Cardiac muscle cell (in vitro differentiated cells and primary cell): ENCODE results near the gene SVOP. TPM values are rescaled to one million over a fixed set of nuclear protein-coding genes. Genes with fewer than 3 reads are reported as not detected.
"Not testable (repeated sequence)": the region's sequence is repeated elsewhere in the genome, so short reads cannot be mapped to it uniquely, and the experiment has no call there.

Experiments used
- DNase-seq, 2 donors: peaks; one replicate each; pipeline versions ENCODE4 v3.0.0 to v3.0.0-alpha.2; 2010 to 2017; ENCODE audit warnings: low read depth in 1 of 2, low spot score in 1 of 2
- H3K27ac ChIP-seq: fragments of 200-600 bp; sonication (generic); 2 replicates; pipeline ENCODE4 v1.5.1; 2016
- H3K27me3 ChIP-seq: fragments of 200-600 bp; sonication (generic); 2 replicates; pipeline ENCODE4 v1.6.0; 2016; ENCODE audit warnings: control low read depth
- H3K36me3 ChIP-seq: fragments of 200-600 bp; sonication (generic); 2 replicates; pipeline ENCODE4 v1.5.1; 2016; ENCODE audit warnings: control low read depth
- H3K4me1 ChIP-seq: fragments of 200-600 bp; sonication (generic); 2 replicates; pipeline ENCODE4 v1.8.1; 2017; ENCODE audit warnings: low read depth, mild to moderate bottlenecking, mixed run types
- H3K4me3 ChIP-seq: fragments of 200-600 bp; sonication (generic); 2 replicates; pipeline ENCODE4 v1.5.1; 2016; ENCODE audit warnings: mild to moderate bottlenecking
- H3K9me3 ChIP-seq: fragments of 200-600 bp; sonication (generic); 2 replicates; pipeline ENCODE4 v1.5.1; 2017; ENCODE audit warnings: low read depth, mild to moderate bottlenecking, control low read depth
- polyA plus RNA-seq: library from polyadenylated mRNA; unstranded; fragments of >200 nt; fragmentation: Nextera tagmentation; extraction: Ambion mirVana; gene quantifications from 2 replicates; pipeline ENCODE4 v1.2.1, GENCODE V29; 2016
- total RNA-seq: library from RNA; depleted of rRNA; stranded (reverse); fragments of >200 nt; gene quantifications from 2 replicates; pipeline ENCODE4 v1.2.3, GENCODE V29; 2016
- TF ChIP-seq, protein P1 (sequence below): IDR thresholded peaks from 2 replicates; pipeline ENCODE4 v1.5.1; 2012; ENCODE audit warnings: low read depth, mild to moderate bottlenecking, low read length

Gene SVOP
- total and polyA plus RNA-seq, 2 experiments from 2014 or later: not detected

DNA sequence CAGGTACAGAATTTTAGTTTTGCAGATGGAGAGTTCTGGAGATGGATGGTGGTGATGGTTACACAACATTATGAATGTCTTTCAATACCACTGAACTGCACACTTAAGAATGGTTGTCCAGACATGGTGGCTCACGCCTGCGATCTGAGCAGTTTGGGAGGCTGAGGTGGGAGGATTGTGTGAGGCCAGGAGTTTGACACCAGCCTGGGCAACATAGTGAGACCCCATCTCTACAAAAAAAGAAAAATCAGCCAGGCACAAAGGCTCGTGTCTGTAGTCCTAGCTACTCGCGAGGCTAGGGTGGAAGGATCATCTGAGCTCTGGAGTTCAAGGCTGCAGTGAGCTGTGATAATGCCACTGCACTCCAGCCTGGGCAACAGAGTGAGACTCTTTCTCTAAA is 23.4 kb upstream of the SVOP start:
- no peak overlapping the region for H3K4me3 ChIP-seq
- H3K9me3 ChIP-seq: no peaks in the 10 kb centered on the region
- no peaks in the 10 kb centered on the region for H3K36me3 ChIP-seq
- DNase-seq: no peak
- no peaks in the 10 kb centered on the region for H3K4me1 ChIP-seq
- H3K27me3 ChIP-seq: no peaks in the 10 kb centered on the region
- no peak overlapping the region for H3K27ac ChIP-seq
- TF ChIP-seq, protein P1, sequence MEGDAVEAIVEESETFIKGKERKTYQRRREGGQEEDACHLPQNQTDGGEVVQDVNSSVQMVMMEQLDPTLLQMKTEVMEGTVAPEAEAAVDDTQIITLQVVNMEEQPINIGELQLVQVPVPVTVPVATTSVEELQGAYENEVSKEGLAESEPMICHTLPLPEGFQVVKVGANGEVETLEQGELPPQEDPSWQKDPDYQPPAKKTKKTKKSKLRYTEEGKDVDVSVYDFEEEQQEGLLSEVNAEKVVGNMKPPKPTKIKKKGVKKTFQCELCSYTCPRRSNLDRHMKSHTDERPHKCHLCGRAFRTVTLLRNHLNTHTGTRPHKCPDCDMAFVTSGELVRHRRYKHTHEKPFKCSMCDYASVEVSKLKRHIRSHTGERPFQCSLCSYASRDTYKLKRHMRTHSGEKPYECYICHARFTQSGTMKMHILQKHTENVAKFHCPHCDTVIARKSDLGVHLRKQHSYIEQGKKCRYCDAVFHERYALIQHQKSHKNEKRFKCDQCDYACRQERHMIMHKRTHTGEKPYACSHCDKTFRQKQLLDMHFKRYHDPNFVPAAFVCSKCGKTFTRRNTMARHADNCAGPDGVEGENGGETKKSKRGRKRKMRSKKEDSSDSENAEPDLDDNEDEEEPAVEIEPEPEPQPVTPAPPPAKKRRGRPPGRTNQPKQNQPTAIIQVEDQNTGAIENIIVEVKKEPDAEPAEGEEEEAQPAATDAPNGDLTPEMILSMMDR: no peak

DNA sequence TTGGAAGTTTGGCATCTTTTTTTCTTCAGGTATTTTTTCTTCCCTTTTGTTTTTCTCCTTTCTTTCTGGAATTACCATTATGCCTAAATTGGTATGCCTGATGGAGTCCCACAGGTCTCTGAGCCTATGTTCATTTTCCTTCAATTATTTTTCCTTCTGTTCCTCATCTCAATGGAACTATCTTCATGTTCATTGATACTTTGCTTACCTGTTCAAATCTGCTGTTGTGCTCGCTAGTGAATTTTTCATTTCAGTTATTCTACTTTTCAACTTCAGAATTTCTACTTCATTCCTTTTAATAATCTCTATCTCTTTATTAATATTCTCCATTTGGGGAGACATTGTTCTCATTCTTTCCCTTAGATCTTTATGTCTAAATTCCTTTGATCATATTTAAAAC is 16.1 kb upstream of the SVOP start:
- DNase-seq: no peak
- Histone ChIP-seq H3K27me3 (no peaks in the 10 kb centered on the region), H3K9me3 (no peaks in the 10 kb centered on the region), H3K4me3 (no peak overlapping the region), H3K27ac (no peak overlapping the region), H3K36me3 (no peaks in the 10 kb centered on the region), H3K4me1 (no peaks in the 10 kb centered on the region)
- TF ChIP-seq, protein P1: no peak

DNA sequence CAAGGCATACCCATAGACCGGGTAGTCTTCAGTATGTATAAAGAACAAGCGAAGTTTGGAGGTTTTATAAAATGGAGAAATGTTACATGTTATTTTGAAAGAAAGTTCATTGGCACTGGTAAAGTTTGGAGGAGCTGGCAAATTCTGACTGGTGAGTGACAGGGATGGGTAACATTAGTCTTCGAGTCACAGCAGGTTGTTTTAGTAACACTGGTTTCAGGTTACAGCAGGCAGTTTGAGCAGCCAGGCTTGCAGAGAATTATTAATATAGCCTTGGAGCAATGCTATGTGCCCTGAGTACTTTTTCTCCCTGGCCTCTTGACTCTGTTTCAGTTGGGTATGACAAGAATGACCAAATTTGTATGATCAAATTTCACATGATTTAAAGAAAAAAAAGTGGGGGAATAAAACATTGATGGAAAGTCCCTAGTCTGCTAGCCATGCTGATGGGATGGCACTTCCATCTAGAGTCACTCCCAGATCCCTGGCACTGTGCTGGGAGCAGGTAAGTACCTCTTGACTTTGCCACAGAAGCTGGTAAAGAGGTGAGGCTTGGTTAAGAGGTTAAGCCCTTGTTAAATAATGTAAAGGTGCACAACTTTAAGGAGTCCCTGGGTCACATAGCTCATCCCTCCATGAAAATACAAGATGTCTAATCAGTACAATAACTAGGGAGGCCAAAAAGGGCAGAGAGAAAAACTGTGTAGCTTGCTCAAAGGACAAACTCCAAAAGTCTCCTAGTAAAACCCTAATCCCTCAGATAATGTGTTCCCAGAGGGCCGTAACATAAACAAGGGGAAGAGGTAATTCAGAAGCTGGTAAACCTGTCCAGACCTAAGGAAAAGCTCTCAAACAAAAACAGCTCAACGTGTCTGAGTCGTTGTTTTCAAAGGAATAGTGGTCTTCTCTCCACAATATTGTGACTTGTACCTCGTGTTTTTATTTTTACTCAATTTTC is 12.7 kb upstream of the SVOP start:
- H3K4me1 ChIP-seq: no peaks in the 10 kb centered on the region
- H3K9me3 ChIP-seq: no peaks in the 10 kb centered on the region
- no peaks in the 10 kb centered on the region for H3K27me3 ChIP-seq
- H3K27ac ChIP-seq: no peak overlapping the region
- no peaks in the 10 kb centered on the region for H3K36me3 ChIP-seq
- TF ChIP-seq, protein P1: no peak
- DNase-seq: no peak
- no peak overlapping the region for H3K4me3 ChIP-seq

DNA sequence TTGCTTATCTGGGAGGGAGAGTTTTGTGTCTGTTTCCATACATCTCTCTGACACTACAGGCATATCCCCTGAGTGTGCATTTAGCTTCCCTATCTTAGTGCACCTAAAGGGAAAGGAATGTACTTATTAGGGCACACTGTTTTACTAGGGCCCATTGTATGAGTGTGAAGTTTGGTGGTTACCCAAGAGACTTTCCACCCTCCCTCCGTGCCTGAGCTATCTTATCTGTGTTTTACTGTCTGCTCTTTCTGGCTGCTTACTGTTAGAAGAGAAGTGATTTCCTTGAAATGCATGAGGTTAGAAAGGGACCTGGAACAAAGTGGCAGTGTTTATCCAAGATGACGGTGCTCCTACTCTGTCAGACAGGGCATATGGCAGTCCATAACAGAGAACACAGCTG is 8.5 kb upstream of the SVOP start:
- Histone ChIP-seq H3K4me3 (no peak overlapping the region), H3K27me3 (no peaks in the 10 kb centered on the region), H3K27ac (peak overlapping the region; percentile 71), H3K4me1 (no peaks in the 10 kb centered on the region), H3K9me3 (no peaks in the 10 kb centered on the region), H3K36me3 (no peaks in the 10 kb centered on the region)
- peak in 1 of 2 donors; percentile 56 for DNase-seq
- TF ChIP-seq, protein P1: no peak

DNA sequence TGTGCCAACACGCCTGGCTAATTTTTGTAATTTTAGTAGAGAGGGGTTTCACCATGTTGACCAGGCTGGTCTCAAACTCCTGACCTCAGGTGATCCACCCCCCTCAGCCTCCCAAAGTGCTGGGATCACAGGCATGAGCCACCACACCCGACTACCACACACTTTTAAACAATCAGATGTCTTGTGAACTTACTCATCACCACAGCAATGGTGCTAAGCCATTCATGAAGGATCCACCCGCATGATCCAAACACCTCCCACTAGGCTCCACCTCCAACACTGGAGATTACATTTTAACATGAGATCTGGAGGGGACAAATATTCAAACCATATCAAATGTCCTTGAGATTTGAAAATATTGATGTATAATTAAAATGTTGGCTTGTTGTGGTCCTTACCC is 7.8 kb upstream of the SVOP start:
- not testable (repeated sequence) for H3K27ac ChIP-seq, H3K36me3 ChIP-seq, H3K27me3 ChIP-seq, DNase-seq, H3K9me3 ChIP-seq, H3K4me3 ChIP-seq, H3K4me1 ChIP-seq

DNA sequence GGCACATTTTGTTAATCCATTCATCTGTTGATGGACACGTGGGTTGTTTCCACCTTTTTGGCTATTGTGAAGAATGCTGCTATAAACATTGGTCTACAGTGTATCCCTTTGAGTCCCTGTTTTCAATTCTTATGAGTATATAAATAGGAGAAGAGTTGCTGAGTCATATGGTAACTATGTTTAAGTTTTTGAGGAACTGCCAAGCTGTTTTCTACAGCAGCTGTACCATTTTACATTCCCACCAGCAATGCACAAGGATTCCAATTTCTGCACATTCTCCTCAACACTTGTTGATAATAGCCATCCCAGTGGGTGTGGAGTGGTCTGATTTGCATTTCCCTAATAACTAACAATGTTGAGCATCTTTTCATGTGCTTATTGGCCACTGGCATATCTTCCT is 6.9 kb upstream of the SVOP start:
- H3K36me3 ChIP-seq: no peaks in the 10 kb centered on the region
- H3K27me3 ChIP-seq: no peaks in the 10 kb centered on the region
- no peak overlapping the region for H3K4me3 ChIP-seq
- H3K27ac ChIP-seq: no peak overlapping the region
- TF ChIP-seq, protein P1: no peak
- H3K4me1 ChIP-seq: no peaks in the 10 kb centered on the region
- DNase-seq: peak in 1 of 2 donors; percentile 82
- H3K9me3 ChIP-seq: no peaks in the 10 kb centered on the region
